GM20000 (cell line): ENCODE measurements around the gene MYH10.

Experiments used
- DNase-seq: peaks from one replicate; pipeline ENCODE4 v3.0.0; 2012; ENCODE audit warnings: low spot score
- TF ChIP-seq, protein P1 (sequence below): IDR thresholded peaks from 2 replicates; pipeline ENCODE4 v1.5.1; 2012; ENCODE audit warnings: mild to moderate bottlenecking, control low read depth; ENCODE audit errors: extremely low read depth, missing control alignments

MYH10 gene

DNA sequence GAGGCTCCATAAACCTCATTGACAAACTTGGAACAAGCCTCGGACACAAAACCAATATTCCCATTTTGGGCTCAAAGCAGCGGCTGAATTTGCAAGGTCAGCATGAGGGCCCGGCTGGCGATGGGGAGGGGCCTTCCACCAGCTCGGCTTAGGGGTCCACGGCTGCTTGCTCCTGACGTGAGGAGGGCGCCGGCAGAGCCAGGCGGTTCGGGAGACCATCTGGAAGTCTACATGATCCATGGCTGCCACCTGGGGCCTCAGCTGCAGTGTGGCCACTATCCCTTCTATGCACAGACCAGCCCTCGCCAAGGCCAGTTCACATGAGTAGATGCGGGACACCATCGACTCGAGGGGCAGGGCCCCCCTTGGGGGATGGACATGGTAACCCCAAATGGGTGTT, 155.7 kb downstream of the MYH10 start:
- TF ChIP-seq, protein P1, sequence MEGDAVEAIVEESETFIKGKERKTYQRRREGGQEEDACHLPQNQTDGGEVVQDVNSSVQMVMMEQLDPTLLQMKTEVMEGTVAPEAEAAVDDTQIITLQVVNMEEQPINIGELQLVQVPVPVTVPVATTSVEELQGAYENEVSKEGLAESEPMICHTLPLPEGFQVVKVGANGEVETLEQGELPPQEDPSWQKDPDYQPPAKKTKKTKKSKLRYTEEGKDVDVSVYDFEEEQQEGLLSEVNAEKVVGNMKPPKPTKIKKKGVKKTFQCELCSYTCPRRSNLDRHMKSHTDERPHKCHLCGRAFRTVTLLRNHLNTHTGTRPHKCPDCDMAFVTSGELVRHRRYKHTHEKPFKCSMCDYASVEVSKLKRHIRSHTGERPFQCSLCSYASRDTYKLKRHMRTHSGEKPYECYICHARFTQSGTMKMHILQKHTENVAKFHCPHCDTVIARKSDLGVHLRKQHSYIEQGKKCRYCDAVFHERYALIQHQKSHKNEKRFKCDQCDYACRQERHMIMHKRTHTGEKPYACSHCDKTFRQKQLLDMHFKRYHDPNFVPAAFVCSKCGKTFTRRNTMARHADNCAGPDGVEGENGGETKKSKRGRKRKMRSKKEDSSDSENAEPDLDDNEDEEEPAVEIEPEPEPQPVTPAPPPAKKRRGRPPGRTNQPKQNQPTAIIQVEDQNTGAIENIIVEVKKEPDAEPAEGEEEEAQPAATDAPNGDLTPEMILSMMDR, result no peak
- DNase-seq, result no peak

- no peak for DNase-seq
- TF ChIP-seq, protein P1, result no peak
Observed at GRCh38 chr17:8473451-8474192, 156.9 kb downstream of the MYH10 start.

DNA sequence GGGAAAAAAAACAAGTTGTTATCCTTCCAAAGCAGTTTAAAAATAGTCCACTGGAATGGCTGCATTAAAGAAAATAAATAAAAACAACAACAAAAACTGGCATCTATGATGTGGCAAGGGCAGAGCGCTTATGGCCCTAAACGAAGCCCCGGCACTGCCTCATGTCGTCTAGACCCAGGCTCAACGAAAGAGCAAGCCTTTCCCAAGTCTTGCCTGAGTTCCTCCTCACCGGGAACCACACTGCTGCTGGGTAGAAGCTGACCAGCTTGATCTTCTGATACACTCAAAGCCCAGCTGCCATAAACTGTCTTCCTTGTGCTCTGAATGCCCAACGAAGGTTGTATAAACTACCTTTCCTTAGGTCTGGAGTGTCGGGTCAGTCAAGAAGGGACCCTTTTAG, 157.9 kb downstream of the MYH10 start:
- TF ChIP-seq, protein P1, result no peak
- DNase-seq, result no peak

- DNase-seq, result no peak
- TF ChIP-seq, protein P1, result no peak
Observed at GRCh38 chr17:8470447-8471047, 160.0 kb downstream of the MYH10 start.

DNA sequence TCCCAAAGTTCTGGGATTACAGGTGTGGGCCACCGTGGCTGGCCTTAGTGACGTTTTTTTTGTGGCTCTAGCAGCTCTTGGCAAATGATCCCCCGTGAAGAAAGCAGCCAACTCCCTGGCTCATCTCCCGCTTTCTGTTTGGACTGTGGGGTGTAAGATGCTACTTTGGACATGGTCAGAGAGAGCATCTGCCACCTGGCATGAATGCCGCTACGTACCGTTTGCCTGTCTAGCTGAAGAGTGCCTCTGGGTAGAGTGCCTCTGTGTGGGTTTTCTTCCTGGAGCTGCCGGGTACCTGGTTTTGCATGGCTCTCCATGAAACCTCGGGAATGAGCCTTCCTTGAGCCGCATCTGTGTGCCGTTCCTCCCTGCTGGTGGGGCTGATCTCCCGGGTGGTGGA, 160.6 kb downstream of the MYH10 start:
- DNase-seq, result no peak
- TF ChIP-seq, protein P1, result no peak

GRCh38 chr17:8468980-8469379, 161.5 kb downstream of the MYH10 start:
- TF ChIP-seq, protein P1, result no peak
- no peak for DNase-seq

GRCh38 chr17:8468127-8468526, 162.4 kb downstream of the MYH10 start:
- TF ChIP-seq, protein P1, result no peak

More at GRCh38 chr17:8468127-8468526, 162.4 kb downstream of the MYH10 start:
- no peak for DNase-seq
